22Rv1 (cell line): ENCODE data around the gene MYO19.

ENCODE experiments used
- H3K27ac ChIP-seq: fragments of 450-650 bp; 2 replicates; pipeline ENCODE4 v1.5.1; 2017
- CTCF ChIP-seq: fragments of 450-650 bp; IDR thresholded peaks from 2 replicates; pipeline ENCODE4 v1.5.1; 2017; ENCODE audit warnings: mild to moderate bottlenecking
- ZFX ChIP-seq: fragments of 450-650 bp; IDR thresholded peaks from 2 replicates; pipeline ENCODE4 v1.6.1; 2017; ENCODE audit warnings: antibody characterized with exemption, borderline replicate concordance

The MYO19 gene

GRCh38 chr17:36550491-36551417, 16.1 kb upstream of the MYO19 start:
- TF ChIP-seq ZFX (no peak), CTCF (no peak)
- no peak overlapping the region for H3K27ac ChIP-seq

DNA sequence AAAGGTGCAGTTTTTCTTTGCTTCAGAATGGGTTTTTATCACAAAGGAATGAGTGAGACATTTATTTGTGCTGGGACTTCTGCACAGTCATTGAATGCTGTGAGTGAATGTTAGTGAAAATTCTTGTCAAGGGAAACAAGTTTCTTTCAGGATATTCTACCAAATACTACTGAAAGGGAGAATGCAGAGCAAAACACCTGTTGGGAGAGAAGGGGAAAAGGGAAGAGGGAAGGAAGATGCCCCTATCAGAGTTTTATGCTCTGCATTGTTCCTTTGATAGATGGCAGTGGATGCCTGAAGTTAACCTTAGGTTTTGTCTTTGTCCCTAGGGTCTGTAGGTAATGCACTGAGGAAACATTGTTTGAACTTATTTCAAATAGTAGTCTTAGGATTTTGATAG, 13.1 kb upstream of the MYO19 start:
- no peak for TF ChIP-seq CTCF
- no peak overlapping the region for H3K27ac ChIP-seq

- TF ChIP-seq ZFX (no peak), CTCF (no peak)
- peak overlapping the region; percentile 97 for H3K27ac ChIP-seq
Measured at GRCh38 chr17:36546418-36547093, 11.9 kb upstream of the MYO19 start.

DNA sequence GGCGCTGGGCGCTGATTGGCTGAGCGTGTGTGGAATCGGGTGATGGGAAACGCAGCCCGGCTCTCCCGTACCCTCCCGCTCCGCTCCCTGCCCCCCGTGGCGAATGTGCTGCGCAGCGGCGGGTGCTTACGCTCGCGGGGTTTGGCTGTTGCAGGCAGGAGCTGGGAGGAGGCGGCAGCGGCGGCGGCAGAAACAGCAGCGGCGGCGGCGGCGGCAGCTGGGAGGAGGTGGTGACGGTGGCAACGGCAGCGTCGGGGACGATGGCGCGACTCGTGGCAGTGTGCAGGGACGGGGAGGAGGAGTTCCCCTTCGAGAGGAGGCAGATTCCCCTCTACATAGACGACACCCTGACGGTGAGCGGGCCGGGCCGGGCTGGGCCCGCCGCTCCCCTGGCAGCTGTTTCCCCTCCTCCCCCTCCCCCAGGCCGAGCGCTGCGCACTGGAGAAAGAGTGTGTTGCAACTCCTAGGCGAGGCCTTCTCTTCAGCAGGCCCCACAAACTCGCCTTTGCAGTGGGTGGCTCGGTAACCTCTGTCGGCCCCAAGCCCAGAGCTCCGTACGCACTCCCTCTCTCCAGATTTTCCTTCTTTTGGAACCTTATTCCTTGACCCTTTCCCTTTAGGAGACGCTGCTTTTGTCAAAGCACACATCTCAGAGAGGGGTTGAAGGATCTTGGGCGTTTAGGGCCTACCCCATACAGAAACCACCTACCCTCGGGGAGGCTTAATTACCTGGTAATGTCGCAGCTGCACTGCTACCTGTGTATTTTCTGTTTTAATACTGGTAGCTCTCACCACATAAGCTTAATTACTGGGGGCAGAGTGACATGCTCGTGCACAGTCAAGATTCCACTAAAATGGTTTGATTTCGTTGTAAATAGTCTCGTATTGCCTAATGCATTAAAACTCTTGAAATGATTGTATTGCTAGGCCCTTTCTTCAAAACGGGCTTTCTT, 11.1 kb upstream of the MYO19 start:
- TF ChIP-seq CTCF (no peak), ZFX (no peak)
- peak overlapping the region; percentile 97 for H3K27ac ChIP-seq

DNA sequence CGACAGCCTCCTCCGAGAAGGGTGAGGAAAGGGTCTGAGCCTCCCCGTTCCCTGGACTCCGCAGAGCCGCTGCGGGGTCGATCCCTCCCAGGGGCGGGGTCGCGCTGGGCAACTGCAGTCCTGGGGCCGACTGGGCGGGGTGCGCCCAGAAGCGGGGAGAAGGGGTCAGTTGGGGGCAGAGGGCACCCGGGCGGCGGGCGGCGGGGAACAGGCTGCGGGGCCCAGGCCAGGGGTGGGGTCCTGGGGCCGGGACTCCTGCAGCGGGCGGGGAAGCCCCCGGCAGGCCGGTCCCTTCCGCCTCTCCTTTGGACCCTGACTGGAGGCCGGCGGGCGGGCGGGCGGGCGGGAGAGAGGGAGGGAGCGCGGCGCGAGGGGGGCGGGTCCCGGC, 10.4 kb upstream of the MYO19 start:
- TF ChIP-seq ZFX, result no peak
- no peak for TF ChIP-seq CTCF
- peak overlapping the region; percentile 97 for H3K27ac ChIP-seq

DNA sequence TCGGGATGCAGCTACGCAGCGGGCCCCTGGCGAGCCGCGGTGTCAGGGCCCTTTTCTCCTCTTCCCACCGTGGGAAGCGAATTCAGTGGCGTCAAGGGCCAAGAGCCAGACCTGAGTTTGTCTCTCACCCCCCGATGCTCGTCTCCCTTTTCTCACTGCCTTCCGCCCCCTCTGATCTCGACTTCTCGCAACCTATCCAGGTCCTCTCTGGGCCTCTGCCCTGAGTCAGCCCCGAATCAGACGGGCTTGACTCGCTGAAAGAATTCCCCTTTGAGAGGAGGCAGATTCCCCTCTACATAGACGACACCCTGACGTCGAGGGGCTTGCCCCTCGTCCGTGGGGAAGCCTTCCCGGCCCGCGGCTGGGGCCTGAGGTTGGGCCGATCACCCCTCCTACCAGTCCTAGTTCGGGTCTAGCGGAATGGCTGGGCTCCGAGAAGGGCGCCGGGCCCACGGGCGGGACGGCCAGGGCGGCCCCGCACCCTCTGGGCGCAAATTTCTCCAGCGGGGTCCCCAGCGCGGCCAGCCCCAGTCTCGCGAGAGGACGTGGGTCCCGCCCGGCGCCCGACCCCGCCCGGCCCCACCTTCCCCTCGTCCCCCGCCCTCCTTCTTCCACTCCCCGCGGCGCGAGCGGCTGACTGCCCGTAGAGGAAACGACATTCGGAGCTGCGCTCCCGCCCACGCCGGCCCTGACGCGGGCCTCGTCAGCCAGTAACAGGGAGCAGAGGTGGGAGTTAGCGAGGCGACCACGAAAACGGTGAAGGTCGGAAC, 9.8 kb upstream of the MYO19 start, which contains the start of gene GGNBP2:
Gene GGNBP2 (plus strand): TSS at position 613 of the 770 bp plus-strand sequence. CDS start 806 bp downstream, outside the sequence.
- peak within 1 kb of the TSS; percentile 97 for H3K27ac ChIP-seq
- no peak for TF ChIP-seq CTCF
- no peak for TF ChIP-seq ZFX
